Measurements from ENCODE around the gene PLBD2.

The PLBD2 gene

GRCh38 chr12:113437729-113438100 is 79.3 kb downstream of the PLBD2 start:
- H2AFZ ChIP-seq (ENCODE audit: low read length, unreplicated experiment), result no peak overlapping the region
- no peaks in the 10 kb centered on the region for H3K4me1 ChIP-seq (ENCODE audit: control insufficient read depth, insufficient read depth, low read length, unreplicated experiment)
- H3K4me3 ChIP-seq (ENCODE audit: low read depth, low read length), result no peak overlapping the region
- H3K27me3 ChIP-seq (ENCODE audit: insufficient read depth, low read length), result peaks cover 6% of the 10 kb centered on the region
- H3K36me3 ChIP-seq (ENCODE audit: insufficient read depth, low read length), result no peaks in the 10 kb centered on the region
- H3K79me2 ChIP-seq (ENCODE audit: control insufficient read depth, insufficient read depth, low read length, unreplicated experiment), result no peaks in the 10 kb centered on the region
- H3K27ac ChIP-seq (ENCODE audit: low read depth, low read length), result no peak overlapping the region

GRCh38 chr12:113438523-113439300 is 80.3 kb downstream of the PLBD2 start:
- Histone ChIP-seq H3K4me3 (ENCODE audit: low read depth, low read length) (no peak overlapping the region), H3K36me3 (ENCODE audit: insufficient read depth, low read length) (no peaks in the 10 kb centered on the region), H3K27ac (ENCODE audit: low read depth, low read length) (no peak overlapping the region), H3K4me1 (ENCODE audit: control insufficient read depth, insufficient read depth, low read length, unreplicated experiment) (no peaks in the 10 kb centered on the region), H3K79me2 (ENCODE audit: control insufficient read depth, insufficient read depth, low read length, unreplicated experiment) (no peaks in the 10 kb centered on the region), H3K27me3 (ENCODE audit: insufficient read depth, low read length) (peaks cover 12% of the 10 kb centered on the region), H2AFZ (ENCODE audit: low read length, unreplicated experiment) (no peak overlapping the region)

- H3K36me3 ChIP-seq (ENCODE audit: insufficient read depth, low read length), result no peaks in the 10 kb centered on the region
- H3K4me3 ChIP-seq (ENCODE audit: low read depth, low read length), result no peak overlapping the region
- no peak overlapping the region for H2AFZ ChIP-seq (ENCODE audit: low read length, unreplicated experiment)
- H3K27ac ChIP-seq (ENCODE audit: low read depth, low read length), result no peak overlapping the region
- no peaks in the 10 kb centered on the region for H3K4me1 ChIP-seq (ENCODE audit: control insufficient read depth, insufficient read depth, low read length, unreplicated experiment)
- H3K27me3 ChIP-seq (ENCODE audit: insufficient read depth, low read length), result peaks cover 14% of the 10 kb centered on the region
- H3K79me2 ChIP-seq (ENCODE audit: control insufficient read depth, insufficient read depth, low read length, unreplicated experiment), result no peaks in the 10 kb centered on the region
Measured at GRCh38 chr12:113439301-113439597, 80.9 kb downstream of the PLBD2 start.

- Histone ChIP-seq H3K4me1 (ENCODE audit: control insufficient read depth, insufficient read depth, low read length, unreplicated experiment) (no peaks in the 10 kb centered on the region), H3K4me3 (ENCODE audit: low read depth, low read length) (no peak overlapping the region), H2AFZ (ENCODE audit: low read length, unreplicated experiment) (no peak overlapping the region), H3K36me3 (ENCODE audit: insufficient read depth, low read length) (no peaks in the 10 kb centered on the region), H3K79me2 (ENCODE audit: control insufficient read depth, insufficient read depth, low read length, unreplicated experiment) (no peaks in the 10 kb centered on the region), H3K27me3 (ENCODE audit: insufficient read depth, low read length) (peaks cover 17% of the 10 kb centered on the region), H3K27ac (ENCODE audit: low read depth, low read length) (no peak overlapping the region)
Measured at GRCh38 chr12:113439606-113440030, 81.2 kb downstream of the PLBD2 start.

GRCh38 chr12:113440336-113440735 is 81.9 kb downstream of the PLBD2 start:
- H3K36me3 ChIP-seq (ENCODE audit: insufficient read depth, low read length), result no peaks in the 10 kb centered on the region
- no peaks in the 10 kb centered on the region for H3K4me1 ChIP-seq (ENCODE audit: control insufficient read depth, insufficient read depth, low read length, unreplicated experiment)
- no peak overlapping the region for H2AFZ ChIP-seq (ENCODE audit: low read length, unreplicated experiment)
- H3K27ac ChIP-seq (ENCODE audit: low read depth, low read length), result no peak overlapping the region
- no peaks in the 10 kb centered on the region for H3K79me2 ChIP-seq (ENCODE audit: control insufficient read depth, insufficient read depth, low read length, unreplicated experiment)
- peaks cover 21% of the 10 kb centered on the region for H3K27me3 ChIP-seq (ENCODE audit: insufficient read depth, low read length)
- no peak overlapping the region for H3K4me3 ChIP-seq (ENCODE audit: low read depth, low read length)
